GM12878 (cell line): Measurements from ENCODE around the gene NT5C2. TPM values are rescaled to one million over a fixed set of nuclear protein-coding genes. Genes with fewer than 3 reads are reported as not detected.

ENCODE experiments used
- ATAC-seq: fragments of 200-7000 bp; cut with Tn5 transposase; 3 replicates; pipeline ENCODE4 v1.9.1; 2020; ENCODE audit warnings: mild to moderate bottlenecking, moderate library complexity
- BruUV-seq: library from RNA; stranded (reverse); fragments of 400-500 nt; replicated peaks from 2 replicates; lab custom pipeline; 2021; lab: Mats Ljungman, UMichigan
- CTCF ChIA-PET: fragments of 300-600 bp; sonication (Branson Sonifier 250); formaldehyde crosslinking; extraction: SDS; loops from one replicate; lab custom pipeline; 2021; ENCODE audit warnings: inconsistent platforms; lab: Yijun Ruan, JAX
- POLR2A ChIA-PET: fragments of 350-600 bp; formaldehyde crosslinking; extraction: SDS; loops from one replicate; lab custom pipeline; 2021; ENCODE audit warnings: inconsistent platforms; lab: Charles Lee
- RAD21 ChIA-PET: fragments of 300-600 bp; sonication (Branson Sonifier 250); formaldehyde crosslinking; loops from one replicate; lab custom pipeline; 2023; ENCODE audit warnings: antibody characterized with exemption; ENCODE audit not compliant: unreplicated experiment; lab: Charles Lee
- SMC1A ChIA-PET: fragments of 300-600 bp; sonication (Branson Sonifier 250); formaldehyde crosslinking; loops from one replicate; lab custom pipeline; 2023; ENCODE audit not compliant: unreplicated experiment, uncharacterized antibody; lab: Charles Lee
- DNase-seq: peaks from one replicate; pipeline ENCODE4 v3.0.0-alpha.2; 2011; ENCODE audit warnings: low read depth, low spot score
- FAIRE-seq: peaks from 3 replicates; lab custom pipeline; 2011; peaks lifted over from hg19 to GRCh38; lab: Jason Lieb, UNC
- H2AFZ ChIP-seq: 2 replicates; pipeline ENCODE4 v1.6.0; 2011; ENCODE audit warnings: low read depth, low read length, control low read depth; ENCODE audit not compliant: control insufficient read depth
- H3K27ac ChIP-seq: 2 replicates; pipeline ENCODE4 v1.5.1; 2011; ENCODE audit warnings: control low read depth; ENCODE audit not compliant: control insufficient read depth, insufficient read depth
- H3K27me3 ChIP-seq, 2 experiments: replicated peaks in 1 of 2; 2 replicates each; pipeline versions ENCODE4 v1.6.0 to v1.6.1; 2011; ENCODE audit warnings: low read length in 1 of 2; ENCODE audit not compliant: control insufficient read depth in 2 of 2, insufficient read depth in 2 of 2
- H3K36me3 ChIP-seq, 2 experiments: 2 replicates each; pipeline ENCODE4 v1.5.1; 2011; ENCODE audit warnings: low read length in 1 of 2; ENCODE audit not compliant: control insufficient read depth in 2 of 2, insufficient read depth in 2 of 2
- H3K4me1 ChIP-seq: 2 replicates; pipeline ENCODE4 v1.6.1; 2011; ENCODE audit warnings: mild to moderate bottlenecking, low read length, moderate library complexity, mixed read lengths; ENCODE audit not compliant: control insufficient read depth, insufficient read depth
- H3K4me2 ChIP-seq: 2 replicates; pipeline ENCODE4 v1.6.0; 2011; ENCODE audit warnings: control low read depth; ENCODE audit not compliant: control insufficient read depth, insufficient read depth
- H3K4me3 ChIP-seq: fragments of 200-600 bp; sonication (generic); 2 replicates; pipeline ENCODE4 v1.5.1; 2016
- H3K79me2 ChIP-seq: 2 replicates; pipeline ENCODE4 v1.6.0; 2011; ENCODE audit warnings: low read length; ENCODE audit not compliant: control insufficient read depth, insufficient read depth
- H3K9ac ChIP-seq: 2 replicates; pipeline ENCODE4 v1.8.0; 2011; ENCODE audit warnings: low read length, control low read depth, mixed read lengths; ENCODE audit not compliant: control insufficient read depth, insufficient read depth
- H3K9me3 ChIP-seq: replicated peaks from 3 replicates; pipeline ENCODE4 v1.5.1; 2011; ENCODE audit warnings: mild to moderate bottlenecking, low read length; ENCODE audit not compliant: control insufficient read depth, insufficient read depth
- H4K20me1 ChIP-seq: 2 replicates; pipeline ENCODE4 v1.6.0; 2011; ENCODE audit not compliant: control insufficient read depth, insufficient read depth
- TARDBP ChIP-seq: IDR thresholded peaks from 2 replicates; pipeline ENCODE4 v1.6.1; 2016; ENCODE audit warnings: borderline replicate concordance
- WGBS: methylation state at CpG from one replicate; pipeline ENCODE4 v1.1.6; 2016; ENCODE audit warnings: low lambda C conversion rate; ENCODE audit not compliant: insufficient replicate concordance, insufficient coverage; ENCODE audit errors: missing lambda C conversion rate; 5-methylcytosine and 5-hydroxymethylcytosine counted together
- in situ Hi-C: fragments of 300-500 bp; cut with MboI; formaldehyde crosslinking; loops from 9 replicates; pipeline ENCODE4 v1.14.3; 2018; ENCODE audit warnings: mixed read lengths
- intact Hi-C: fragments of 100-400 bp; cut with micrococcal nuclease; formaldehyde crosslinking; loops from one replicate; pipeline ENCODE4 v1.14.2; 2022; ENCODE audit not compliant: unreplicated experiment
- polyA plus RNA-seq, 11 experiments: library from polyadenylated mRNA; depleted of rRNA in 4 of 11; unstranded in 6 of 11; stranded (reverse) in 5 of 11; fragments of >200 nt; fragmentation: Nextera tagmentation in 4 of 11; fragmentation: Illumina TruSeq in 1 of 11; extraction: Ambion mirVana in 4 of 11; extraction: Trizol in 1 of 11; gene quantifications; 1 replicate in 1 of 11; 2 replicates in 10 of 11; pipeline versions ENCODE4 v1.2.1 to v1.2.3, GENCODE V29; 2011 to 2016; ENCODE audit warnings: inconsistent platforms in 2 of 11, missing spikeins in 2 of 11, low read depth in 1 of 11
- total RNA-seq, 4 experiments: library from RNA; depleted of rRNA in 3 of 4; stranded (reverse); fragments of >200 nt in 3 of 4; fragmentation: Illumina TruSeq in 1 of 4; extraction: Trizol in 1 of 4; gene quantifications; 2 replicates each; pipeline versions ENCODE4 v1.2.1 to v1.2.3, GENCODE V29; 2013 to 2021
- TF ChIP-seq, protein P1 (sequence below): fragments of 450-650 bp; IDR thresholded peaks from 2 replicates; pipeline ENCODE4 v1.6.1; 2017; ENCODE audit warnings: mild to moderate bottlenecking, low read depth, inconsistent platforms; ENCODE audit not compliant: poor library complexity, severe bottlenecking
- TF ChIP-seq, protein P2 (sequence below): fragments of 450-650 bp; IDR thresholded peaks from 2 replicates; pipeline ENCODE4 v1.6.1; 2016; ENCODE audit warnings: mild to moderate bottlenecking

Gene NT5C2
- total and polyA plus RNA-seq, 10 of the 15 experiments (the other 5 are each of a cell fraction or from before 2014, with no cell fraction given), result 15.8 to 70.1 (median 56.0) TPM

DNA sequence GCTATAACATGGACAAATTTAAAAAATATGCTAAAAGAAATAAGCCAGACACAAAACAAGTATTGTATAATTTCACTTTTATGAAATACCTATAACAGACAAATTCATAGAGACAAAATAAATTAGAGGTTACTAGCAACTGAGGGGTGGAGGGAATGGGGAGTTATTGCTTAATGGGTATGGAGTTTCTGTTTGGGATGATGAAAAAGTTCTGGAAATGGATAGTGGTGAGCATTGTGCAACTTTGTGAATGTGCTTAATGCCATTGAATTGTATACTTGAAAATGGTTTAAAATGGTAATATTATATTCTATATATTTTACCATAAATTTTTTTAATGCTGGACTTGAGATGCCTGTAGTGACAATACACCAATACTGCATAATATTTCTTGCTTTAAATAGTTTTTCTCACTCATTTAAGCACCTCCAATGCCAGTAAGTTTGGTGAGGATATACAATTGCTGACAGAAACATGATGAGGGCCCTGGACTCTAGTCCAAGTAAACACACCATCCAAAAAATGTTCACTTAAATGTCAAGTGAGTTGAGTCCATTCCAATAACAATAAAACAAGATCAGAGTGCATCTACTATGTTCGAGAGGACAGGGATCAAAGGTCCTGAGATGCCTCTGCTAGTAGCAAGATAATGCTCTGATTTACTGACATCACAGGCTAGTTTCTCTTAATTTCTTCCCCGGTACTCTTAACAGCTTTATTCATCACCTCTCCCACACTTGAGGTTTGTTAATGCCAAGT lies 71.9 kb downstream of the NT5C2 start:
- WGBS, result 94% methylated on average over 2 of the region's 2 CpGs
- H3K9me3 ChIP-seq, result no peaks in the 10 kb centered on the region
- no peak overlapping the region for H3K27ac ChIP-seq
- ATAC-seq, result no peak
- ChIA-PET SMC1A (interaction anchor here (1.3 to 1.7 kb wide), 5 partner anchors 8 to 199 kb away, joined by 3 to 6 read pairs (median 3); no protein-coding TSS in a partner anchor), RAD21 (interaction anchor here (6.5 kb wide), 1 partner anchor 10 kb away, joined by 67 read pairs; no protein-coding TSS in a partner anchor), POLR2A (interaction anchor here (1.5 kb wide), 1 partner anchor 76 kb away, joined by 3 read pairs; no protein-coding TSS in a partner anchor), CTCF (interaction anchor here (1.4 kb wide), 2 partner anchors 13 to 123 kb away, joined by 3 to 5 read pairs; no protein-coding TSS in a partner anchor)
- TF ChIP-seq, protein P1, sequence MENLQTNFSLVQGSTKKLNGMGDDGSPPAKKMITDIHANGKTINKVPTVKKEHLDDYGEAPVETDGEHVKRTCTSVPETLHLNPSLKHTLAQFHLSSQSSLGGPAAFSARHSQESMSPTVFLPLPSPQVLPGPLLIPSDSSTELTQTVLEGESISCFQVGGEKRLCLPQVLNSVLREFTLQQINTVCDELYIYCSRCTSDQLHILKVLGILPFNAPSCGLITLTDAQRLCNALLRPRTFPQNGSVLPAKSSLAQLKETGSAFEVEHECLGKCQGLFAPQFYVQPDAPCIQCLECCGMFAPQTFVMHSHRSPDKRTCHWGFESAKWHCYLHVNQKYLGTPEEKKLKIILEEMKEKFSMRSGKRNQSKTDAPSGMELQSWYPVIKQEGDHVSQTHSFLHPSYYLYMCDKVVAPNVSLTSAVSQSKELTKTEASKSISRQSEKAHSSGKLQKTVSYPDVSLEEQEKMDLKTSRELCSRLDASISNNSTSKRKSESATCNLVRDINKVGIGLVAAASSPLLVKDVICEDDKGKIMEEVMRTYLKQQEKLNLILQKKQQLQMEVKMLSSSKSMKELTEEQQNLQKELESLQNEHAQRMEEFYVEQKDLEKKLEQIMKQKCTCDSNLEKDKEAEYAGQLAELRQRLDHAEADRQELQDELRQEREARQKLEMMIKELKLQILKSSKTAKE, result no peak
- no peak for TF ChIP-seq TARDBP
- TF ChIP-seq, protein P2, sequence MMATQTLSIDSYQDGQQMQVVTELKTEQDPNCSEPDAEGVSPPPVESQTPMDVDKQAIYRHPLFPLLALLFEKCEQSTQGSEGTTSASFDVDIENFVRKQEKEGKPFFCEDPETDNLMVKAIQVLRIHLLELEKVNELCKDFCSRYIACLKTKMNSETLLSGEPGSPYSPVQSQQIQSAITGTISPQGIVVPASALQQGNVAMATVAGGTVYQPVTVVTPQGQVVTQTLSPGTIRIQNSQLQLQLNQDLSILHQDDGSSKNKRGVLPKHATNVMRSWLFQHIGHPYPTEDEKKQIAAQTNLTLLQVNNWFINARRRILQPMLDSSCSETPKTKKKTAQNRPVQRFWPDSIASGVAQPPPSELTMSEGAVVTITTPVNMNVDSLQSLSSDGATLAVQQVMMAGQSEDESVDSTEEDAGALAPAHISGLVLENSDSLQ, result no peak
- no peaks in the 10 kb centered on the region for H4K20me1 ChIP-seq
- no peak overlapping the region for H3K9ac ChIP-seq
- BruUV-seq, result no TSS peak
- in situ Hi-C loops, result no loop called here
- peaks cover 7% of the 10 kb centered on the region for H3K79me2 ChIP-seq
- H2AFZ ChIP-seq, result no peak overlapping the region
- no peak overlapping the region for H3K4me3 ChIP-seq
- FAIRE-seq, result no peak
- no peaks in the 10 kb centered on the region; a peak in 1 of 4 replicates for H3K36me3 ChIP-seq
- no peak for DNase-seq
- no peak overlapping the region for H3K4me2 ChIP-seq
- H3K4me1 ChIP-seq, result peaks cover 9% of the 10 kb centered on the region
- intact Hi-C loops, result no loop called here
- no peaks in the 10 kb centered on the region for H3K27me3 ChIP-seq
